Common myeloid progenitor, CD34-positive (primary cell): Measurements from ENCODE around the gene OCRL.
A peak's percentile ranks its signal among the peaks of the same experiment; 100 is the strongest.
"Not testable (repeated sequence)": the region's sequence is repeated elsewhere in the genome, so short reads cannot be mapped to it uniquely, and the experiment has no call there.

ENCODE experiments used
- CTCF ChIA-PET: fragments of 350-600 bp; sonication (Branson Sonifier 250); formaldehyde crosslinking; loops from one replicate; lab custom pipeline; 2021; ENCODE audit warnings: antibody characterized with exemption; lab: Charles Lee
- POLR2A ChIA-PET: fragments of 350-600 bp; sonication (Branson Sonifier 250); formaldehyde crosslinking; loops from one replicate; lab custom pipeline; 2021; ENCODE audit warnings: antibody characterized with exemption; lab: Charles Lee
- DNase-seq, 3 donors: peaks; one replicate each; pipeline versions ENCODE4 v3.0.0 to v3.0.0-alpha.2; 2013
- H3K27ac ChIP-seq, 2 experiments: 1 replicate in 1 of 2; 2 replicates in 1 of 2; pipeline ENCODE4 v1.7.0; 2013; ENCODE audit warnings: inconsistent platforms in 2 of 2, low read length in 2 of 2, mild to moderate bottlenecking in 2 of 2, low read depth in 1 of 2, moderate library complexity in 1 of 2; ENCODE audit not compliant: severe bottlenecking in 2 of 2, insufficient read depth in 1 of 2, poor library complexity in 1 of 2
- H3K27me3 ChIP-seq, 5 experiments: replicated peaks in 2 of 5; 1 replicate in 3 of 5; 2 replicates in 2 of 5; pipeline versions ENCODE4 v1.6.1 to v1.7.0; 2013; ENCODE audit warnings: low read length in 4 of 5, mild to moderate bottlenecking in 2 of 5, moderate library complexity in 2 of 5, inconsistent platforms in 1 of 5; ENCODE audit not compliant: insufficient read depth in 5 of 5, control insufficient read depth in 4 of 5
- H3K36me3 ChIP-seq, 4 experiments: 1 replicate in 2 of 4; 2 replicates in 2 of 4; pipeline versions ENCODE4 v1.6.1 to v1.7.0; 2013; ENCODE audit warnings: low read length in 3 of 4, control low read depth in 1 of 4, mild to moderate bottlenecking in 1 of 4; ENCODE audit not compliant: control insufficient read depth in 4 of 4, insufficient read depth in 4 of 4
- H3K4me1 ChIP-seq, 4 experiments: 1 replicate in 3 of 4; 2 replicates in 1 of 4; pipeline versions ENCODE4 v1.6.1 to v1.7.1; 2013; ENCODE audit warnings: low read length in 3 of 4, mild to moderate bottlenecking in 3 of 4, control low read depth in 1 of 4, inconsistent platforms in 1 of 4, moderate library complexity in 1 of 4; ENCODE audit not compliant: control insufficient read depth in 4 of 4, insufficient read depth in 4 of 4; ENCODE audit errors: control extremely low read depth in 1 of 4
- H3K4me3 ChIP-seq, 7 experiments: 1 replicate in 4 of 7; 2 replicates in 3 of 7; pipeline versions ENCODE4 v1.5.1 to v1.7.0; 2013; ENCODE audit warnings: mild to moderate bottlenecking in 7 of 7, low read length in 6 of 7, moderate library complexity in 6 of 7, inconsistent platforms in 2 of 7, low read depth in 2 of 7, control low read depth in 1 of 7; ENCODE audit not compliant: insufficient read depth in 4 of 7, control insufficient read depth in 1 of 7; ENCODE audit errors: extremely low read depth in 1 of 7
- H3K9me3 ChIP-seq, 5 experiments: 1 replicate in 4 of 5; 2 replicates in 1 of 5; pipeline versions ENCODE4 v1.6.1 to v1.7.1; 2013; ENCODE audit warnings: low read length in 4 of 5, mild to moderate bottlenecking in 2 of 5, inconsistent platforms in 1 of 5, low read depth in 1 of 5, moderate library complexity in 1 of 5; ENCODE audit not compliant: control insufficient read depth in 4 of 5, insufficient read depth in 2 of 5; ENCODE audit errors: control extremely low read depth in 1 of 5
- WGBS: methylation state at CpG from one replicate; pipeline ENCODE4 v1.1.5; 2013; ENCODE audit not compliant: insufficient coverage; 5-methylcytosine and 5-hydroxymethylcytosine counted together

The OCRL gene

GRCh38 chrX:129565046-129565650 lies 25.1 kb downstream of the OCRL start:
- Histone ChIP-seq H3K4me1 (no peaks in the 10 kb centered on the region), H3K36me3 (peaks cover 6 to 47% (median 18%) of the 10 kb centered on the region in 4 experiments), H3K4me3 (no peak overlapping the region), H3K27me3 (no peaks in the 10 kb centered on the region), H3K9me3 (no peaks in the 10 kb centered on the region), H3K27ac (no peak overlapping the region)
- WGBS: 45% methylated on average over 2 of the region's 3 CpGs
- ChIA-PET POLR2A (interaction anchor here (0.6 kb wide), 1 partner anchor 347 kb away, joined by 6 read pairs; no protein-coding TSS in a partner anchor), CTCF (no interaction called here)
- no peak for DNase-seq

- H3K4me1 ChIP-seq: no peaks in the 10 kb centered on the region
These were observed 26.0 kb downstream of the OCRL start for GRCh38 chrX:129566073-129566472.

GRCh38 chrX:129568349-129568748 lies 28.3 kb downstream of the OCRL start:
- H3K27me3 ChIP-seq: no peaks in the 10 kb centered on the region
- no peak overlapping the region for H3K4me3 ChIP-seq
- POLR2A ChIA-PET: no interaction called here
- CTCF ChIA-PET: no interaction called here
- 83% methylated on average over 2 of the region's 3 CpGs for WGBS
- peaks cover 3 to 26% (median 5%) of the 10 kb centered on the region in 4 experiments for H3K36me3 ChIP-seq
- no peak overlapping the region for H3K27ac ChIP-seq
- DNase-seq: no peak
- H3K4me1 ChIP-seq: no peaks in the 10 kb centered on the region
- H3K9me3 ChIP-seq: no peaks in the 10 kb centered on the region

More at GRCh38 chrX:129566073-129566472, 26.0 kb downstream of the OCRL start:
- WGBS: no CpG with 5 or more reads among the region's 1 CpG
- H3K9me3 ChIP-seq: no peaks in the 10 kb centered on the region
- ChIA-PET POLR2A (no interaction called here), CTCF (no interaction called here)
- no peak for DNase-seq
- peaks cover 4 to 44% (median 14%) of the 10 kb centered on the region in 4 experiments for H3K36me3 ChIP-seq
- no peaks in the 10 kb centered on the region for H3K27me3 ChIP-seq
- no peak overlapping the region for H3K27ac ChIP-seq
- H3K4me3 ChIP-seq: no peak overlapping the region

GRCh38 chrX:129572422-129572821 lies 32.4 kb downstream of the OCRL start:
- H3K4me3 ChIP-seq: no peak overlapping the region
- H3K27ac ChIP-seq: no peak overlapping the region
- POLR2A ChIA-PET: no interaction called here
- CTCF ChIA-PET: no interaction called here
- peaks cover 0 to 5% (median 0%) of the 10 kb centered on the region in 4 experiments for H3K4me1 ChIP-seq
- no peak for DNase-seq
- H3K9me3 ChIP-seq: no peaks in the 10 kb centered on the region
- H3K36me3 ChIP-seq: peaks cover 5 to 41% (median 16%) of the 10 kb centered on the region in 4 experiments
- no CpG with 5 or more reads among the region's 2 CpGs for WGBS
- no peaks in the 10 kb centered on the region for H3K27me3 ChIP-seq

GRCh38 chrX:129573652-129574051 lies 33.6 kb downstream of the OCRL start:
- Histone ChIP-seq H3K36me3 (peaks cover 5 to 41% (median 16%) of the 10 kb centered on the region in 4 experiments), H3K27ac (peak overlapping the region in 1 of 2 experiments; percentile 73)
- H3K27me3 ChIP-seq, H3K4me1 ChIP-seq, DNase-seq, H3K4me3 ChIP-seq, CTCF ChIA-PET, POLR2A ChIA-PET, H3K9me3 ChIP-seq: not testable (repeated sequence)
- 94% methylated on average over 2 of the region's 4 CpGs for WGBS

- H3K4me1 ChIP-seq: peaks cover 0 to 5% (median 0%) of the 10 kb centered on the region in 4 experiments
- peak overlapping the region; percentile 73 for H3K27ac ChIP-seq
- POLR2A ChIA-PET: no interaction called here
- DNase-seq: peak; percentile 64 to 83 (median 75)
- H3K9me3 ChIP-seq: no peaks in the 10 kb centered on the region
- H3K27me3 ChIP-seq: no peaks in the 10 kb centered on the region
- H3K36me3 ChIP-seq: peaks cover 5 to 35% (median 15%) of the 10 kb centered on the region in 4 experiments
- CTCF ChIA-PET: interaction anchor here (1.2 kb wide), 1 partner anchor 12 kb away, joined by 3 read pairs; no protein-coding TSS in a partner anchor
- WGBS: no CpG with 5 or more reads among the region's 2 CpGs
- H3K4me3 ChIP-seq: no peak overlapping the region
These were observed 34.2 kb downstream of the OCRL start for GRCh38 chrX:129574214-129574613.

- CTCF ChIA-PET: no interaction called here
- no peak overlapping the region for H3K4me3 ChIP-seq
- H3K9me3 ChIP-seq: no peaks in the 10 kb centered on the region
- no peaks in the 10 kb centered on the region for H3K27me3 ChIP-seq
- no peak overlapping the region for H3K27ac ChIP-seq
- no peak for DNase-seq
- 83% methylated on average over 1 of the region's 3 CpGs for WGBS
- H3K4me1 ChIP-seq: peaks cover 0 to 5% (median 0%) of the 10 kb centered on the region in 4 experiments
- POLR2A ChIA-PET: no interaction called here
- H3K36me3 ChIP-seq: peaks cover 5 to 25% (median 13%) of the 10 kb centered on the region in 4 experiments
These were observed 36.5 kb downstream of the OCRL start for GRCh38 chrX:129576539-129576938.
